HG03460 (cell line): ENCODE results near the gene CELSR1.
"Not testable (repeated sequence)": the region's sequence is repeated elsewhere in the genome, so short reads cannot be mapped to it uniquely, and the experiment has no call there.

Experiments used
- ATAC-seq: cut with Tn5 transposase; IDR thresholded peaks from one replicate; pipeline ENCODE4 v1.9.1; 2021; ENCODE audit not compliant: unreplicated experiment

CELSR1 gene

DNA sequence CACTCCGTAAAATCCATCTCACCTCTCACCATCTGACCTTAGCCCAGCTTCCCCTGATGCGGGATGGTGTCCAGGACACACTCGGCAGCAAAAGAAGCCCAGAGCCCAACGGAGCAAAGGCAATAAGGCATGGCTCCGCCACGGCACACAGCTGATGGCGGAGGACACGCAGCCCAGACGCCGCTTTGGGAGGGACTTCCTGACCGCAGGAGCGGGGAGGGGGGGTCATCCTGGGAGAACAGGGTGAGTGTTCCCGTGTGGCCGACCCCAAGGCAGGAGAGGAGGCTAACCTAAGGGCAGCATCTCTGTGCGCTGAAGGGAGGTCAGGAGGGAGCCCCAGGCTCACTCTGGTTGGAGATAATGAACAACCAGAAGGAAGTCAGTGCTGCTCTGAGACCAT, 130.6 kb downstream of the CELSR1 start:
- no peak for ATAC-seq

DNA sequence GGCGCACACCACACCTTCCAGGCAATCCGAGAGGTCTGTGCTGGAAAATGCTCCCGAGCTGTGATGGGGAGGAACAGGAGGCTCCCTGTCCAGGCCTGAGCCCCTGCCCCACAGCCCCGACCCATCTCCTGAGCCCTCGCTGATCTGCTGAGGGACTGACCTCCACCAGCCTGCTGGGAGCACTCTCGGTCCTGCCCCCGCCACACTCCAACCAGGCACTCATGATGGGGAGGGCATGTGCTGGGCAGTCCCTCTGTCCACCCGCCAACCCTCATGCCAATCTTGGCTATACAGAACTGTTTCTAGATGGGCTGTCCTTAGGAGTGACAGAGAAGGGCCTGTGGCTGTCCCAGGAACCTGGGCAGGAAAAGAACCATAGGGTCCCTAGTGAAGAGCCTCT, 131.1 kb downstream of the CELSR1 start:
- no peak for ATAC-seq

DNA sequence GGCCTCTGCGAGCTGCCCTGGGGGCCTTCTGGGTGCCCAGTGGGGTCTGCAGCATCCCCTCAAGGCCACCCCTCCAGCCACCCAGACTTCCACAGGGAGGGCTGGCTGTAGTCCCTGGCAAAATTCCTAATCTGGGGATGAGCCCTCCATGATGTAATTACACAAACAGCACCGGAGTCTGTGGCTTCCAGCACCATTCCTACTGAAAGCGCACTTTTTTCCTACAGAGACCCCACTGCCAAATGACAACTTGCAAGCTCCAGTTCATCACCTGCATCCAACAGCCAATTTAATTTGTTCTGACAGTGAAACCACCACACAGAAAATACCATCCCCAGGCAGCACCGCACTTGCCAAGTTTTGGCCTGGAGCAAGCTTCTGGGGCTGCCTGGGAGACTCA, 131.5 kb downstream of the CELSR1 start:
- ATAC-seq, result no peak

DNA sequence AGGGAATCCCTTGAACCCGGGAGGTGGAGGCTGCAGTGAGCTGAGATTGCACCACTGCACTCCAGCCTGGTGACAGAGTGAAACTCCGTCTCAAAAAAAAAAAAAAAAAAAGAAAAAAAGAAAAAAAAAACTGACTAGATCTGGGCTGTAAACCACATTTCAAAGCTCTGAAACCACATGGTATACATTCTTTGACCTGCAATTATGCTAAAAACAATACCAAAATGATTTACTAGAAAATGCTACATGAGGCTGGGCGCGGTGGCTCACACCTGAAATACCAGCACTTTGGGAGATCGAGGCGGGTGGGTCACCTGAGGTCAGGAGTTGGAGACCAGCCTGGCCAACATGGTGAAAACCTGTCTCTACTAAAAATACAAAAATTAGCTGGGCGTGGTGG, 133.5 kb downstream of the CELSR1 start:
- ATAC-seq, result not testable (repeated sequence)

DNA sequence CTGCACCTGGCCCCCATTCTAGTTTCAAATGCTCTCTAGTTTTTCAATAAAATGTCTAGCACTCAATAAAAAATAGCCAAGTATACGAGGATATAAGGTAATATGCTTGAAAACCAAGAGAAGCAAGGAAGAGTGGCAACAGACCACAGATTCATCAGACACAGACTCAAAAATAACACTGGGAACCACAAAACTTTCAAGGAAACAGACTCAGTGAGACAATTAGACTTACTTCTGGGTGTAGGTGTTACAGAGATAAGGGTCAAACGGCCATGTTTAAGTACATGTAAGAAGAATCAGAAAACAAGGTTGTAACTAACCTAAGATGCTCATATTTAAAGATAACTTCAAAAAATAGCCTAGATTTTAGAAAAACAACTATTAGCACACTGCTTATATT, 134.9 kb downstream of the CELSR1 start:
- no peak for ATAC-seq

DNA sequence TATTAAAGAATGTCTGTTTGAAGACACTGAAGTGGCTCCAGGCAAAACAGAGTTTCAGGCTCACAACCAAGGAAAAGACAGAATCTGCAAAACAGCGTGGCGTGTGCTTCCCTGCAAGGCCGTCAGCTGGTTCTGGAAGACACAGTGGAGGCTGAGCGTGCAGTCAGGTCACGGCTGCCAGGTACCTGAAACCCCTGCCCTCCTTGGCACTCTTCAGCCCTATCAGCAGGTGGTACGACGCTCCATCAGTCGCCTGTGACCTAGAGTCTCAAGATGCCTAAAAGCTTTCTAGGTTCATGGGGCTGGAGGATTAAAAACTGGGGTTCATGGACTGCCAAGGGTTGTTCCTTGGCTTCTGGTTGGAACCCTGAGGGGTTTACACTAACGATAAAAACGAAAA, 136.1 kb downstream of the CELSR1 start:
- ATAC-seq, result no peak

DNA sequence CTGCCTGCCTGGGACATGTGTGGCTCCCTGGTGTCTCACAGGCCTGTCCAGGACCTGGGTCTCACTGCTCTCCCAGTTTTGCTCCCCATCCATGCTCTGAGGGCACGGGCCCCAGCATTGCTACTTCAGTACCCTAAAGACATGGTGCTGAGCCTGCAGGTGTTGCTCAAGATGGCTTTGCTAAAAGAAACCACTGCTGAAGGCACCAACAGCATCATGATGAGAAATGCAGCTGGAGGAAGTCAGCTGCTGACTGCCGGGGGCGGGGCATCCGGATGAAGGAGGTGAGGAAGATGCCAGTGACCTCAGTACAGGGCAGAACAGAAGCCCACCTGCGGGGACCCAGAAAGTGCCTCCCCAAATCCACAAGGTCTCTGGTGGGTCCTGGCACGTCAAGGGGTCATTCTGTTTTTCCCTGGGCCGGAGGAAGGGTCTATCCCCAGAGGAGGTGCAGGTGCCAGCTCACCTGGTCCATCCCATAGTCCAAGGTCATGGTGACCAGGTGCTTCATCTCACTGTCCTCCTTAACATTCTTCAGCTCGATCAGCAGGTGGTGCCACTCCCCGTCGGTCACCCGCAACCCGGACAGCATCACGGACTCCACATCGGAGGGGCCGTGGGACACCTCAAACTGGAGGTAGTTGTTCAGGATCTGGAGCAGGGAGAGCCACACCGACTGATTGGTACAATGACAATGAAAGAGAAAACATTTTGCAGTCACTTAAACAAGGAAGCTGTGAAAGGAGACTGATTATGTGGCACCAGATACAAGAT, 138.0 kb downstream of the CELSR1 start:
- no peak for ATAC-seq

DNA sequence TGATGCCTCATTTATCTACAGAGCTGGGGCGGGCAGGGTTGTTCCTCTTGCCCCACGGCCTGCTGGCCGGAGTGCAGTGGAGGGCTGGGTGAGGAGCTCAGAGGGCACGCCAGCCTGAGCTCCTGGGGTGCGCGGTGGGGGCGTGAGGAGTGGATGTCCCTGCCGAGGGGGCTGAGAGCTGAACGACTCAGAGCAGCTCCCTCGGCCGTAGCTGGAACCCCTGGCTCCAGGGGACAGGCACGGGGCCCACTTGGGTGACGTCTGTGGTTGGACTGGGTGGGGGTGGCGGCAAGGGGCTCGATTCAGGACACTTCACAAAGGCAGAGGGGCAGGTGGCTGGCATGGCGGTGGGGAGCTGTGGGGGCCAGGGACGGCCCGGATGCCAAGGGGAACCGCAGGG, 139.5 kb downstream of the CELSR1 start:
- ATAC-seq, result no peak

DNA sequence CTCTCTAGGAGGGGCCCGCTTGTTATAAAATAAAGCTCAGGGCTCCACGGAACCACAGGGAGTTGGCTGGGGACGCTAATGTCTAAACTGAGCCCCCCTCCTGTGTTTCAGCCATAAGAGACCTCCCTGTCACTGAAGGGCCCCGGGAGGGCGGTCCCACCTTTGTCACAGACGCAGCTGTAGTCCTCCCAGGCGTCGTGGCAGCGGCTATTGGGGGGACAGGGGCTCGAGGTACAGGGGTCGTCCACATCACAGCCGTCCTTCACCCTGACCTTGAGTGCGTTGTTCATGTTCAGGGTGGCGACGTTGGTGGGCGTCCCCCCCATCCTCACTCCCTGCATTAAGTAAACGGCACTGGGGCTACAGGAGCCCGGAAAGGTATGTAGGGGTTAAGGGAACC, 139.9 kb downstream of the CELSR1 start:
- ATAC-seq, result no peak

DNA sequence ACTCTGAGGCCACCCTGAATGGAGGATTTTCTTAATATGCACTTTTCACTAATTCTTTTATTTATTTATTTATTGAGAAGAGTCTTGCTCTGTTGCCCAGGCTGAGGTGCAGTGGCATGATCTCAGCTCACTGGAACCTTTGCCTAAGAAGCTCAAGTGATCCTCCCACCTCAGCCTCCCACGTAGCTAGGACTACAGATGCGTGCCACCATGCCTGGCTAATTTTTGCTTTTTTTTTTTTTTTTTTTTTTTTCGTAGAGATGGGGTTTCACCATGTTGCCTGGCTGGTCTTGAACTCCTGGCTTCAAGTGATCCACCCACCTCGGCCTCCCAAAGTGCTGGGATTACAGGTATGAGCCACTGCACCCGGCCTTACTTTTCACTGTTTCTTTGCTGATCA, 140.4 kb downstream of the CELSR1 start:
- not testable (repeated sequence) for ATAC-seq

DNA sequence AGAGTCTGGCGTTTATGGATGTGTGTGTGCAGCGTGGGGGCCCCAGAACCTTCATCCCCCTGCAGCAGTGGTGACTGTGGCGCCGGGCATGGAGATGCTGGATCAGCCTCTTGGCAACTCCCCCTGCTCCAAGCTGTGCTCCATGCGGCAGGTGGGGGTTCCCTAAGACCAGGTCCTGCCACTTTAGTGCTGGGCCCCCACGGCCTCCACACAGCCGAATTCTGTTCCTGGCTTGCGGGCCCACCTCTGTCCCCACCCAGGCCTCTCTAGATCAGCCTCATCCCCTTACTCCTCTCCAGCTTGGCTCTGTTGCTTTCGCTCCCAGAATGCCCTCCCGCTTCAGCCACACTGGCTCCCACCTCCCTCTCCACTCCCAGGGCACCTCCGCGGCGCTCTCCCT, 142.3 kb downstream of the CELSR1 start:
- no peak for ATAC-seq

DNA sequence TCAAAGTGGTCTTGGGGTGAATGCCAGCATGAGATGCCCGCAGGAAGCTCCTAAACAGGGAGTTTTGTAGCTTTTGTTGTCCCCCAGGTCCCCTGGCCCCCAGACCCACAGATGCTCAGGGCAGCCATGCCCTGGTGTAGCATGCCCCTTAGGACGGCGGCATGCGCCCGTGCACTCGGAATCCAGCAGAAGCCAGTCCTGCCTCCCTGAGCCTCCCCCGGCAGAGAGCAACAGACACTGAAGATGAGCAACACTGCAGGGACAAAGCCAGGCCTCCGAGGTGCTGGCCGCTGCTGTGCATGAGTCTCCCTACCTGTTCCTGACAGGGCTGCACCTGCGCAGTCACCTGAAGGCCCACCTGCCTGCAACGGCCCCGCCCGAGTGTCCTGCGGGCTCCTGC, 142.8 kb downstream of the CELSR1 start:
- no peak for ATAC-seq

DNA sequence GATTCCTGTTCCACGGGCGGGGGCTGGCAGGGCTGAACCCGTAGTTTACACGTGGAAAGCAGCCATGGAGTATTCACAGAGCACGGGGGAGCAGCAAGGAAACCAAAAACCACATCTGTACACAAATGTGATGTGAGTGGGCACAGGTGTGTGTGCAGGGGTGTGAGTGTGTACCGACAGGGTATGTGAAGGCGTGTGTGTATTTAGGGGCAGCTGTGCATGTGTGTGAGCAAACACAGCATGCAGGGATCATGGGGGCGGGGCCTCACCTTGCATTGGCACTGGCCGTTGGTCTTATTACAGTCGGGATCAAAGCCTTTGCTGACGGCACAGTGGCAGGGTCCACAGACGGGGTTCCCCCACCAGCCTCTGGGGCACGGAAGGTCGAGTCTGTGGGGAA, 143.5 kb downstream of the CELSR1 start:
- ATAC-seq, result no peak

DNA sequence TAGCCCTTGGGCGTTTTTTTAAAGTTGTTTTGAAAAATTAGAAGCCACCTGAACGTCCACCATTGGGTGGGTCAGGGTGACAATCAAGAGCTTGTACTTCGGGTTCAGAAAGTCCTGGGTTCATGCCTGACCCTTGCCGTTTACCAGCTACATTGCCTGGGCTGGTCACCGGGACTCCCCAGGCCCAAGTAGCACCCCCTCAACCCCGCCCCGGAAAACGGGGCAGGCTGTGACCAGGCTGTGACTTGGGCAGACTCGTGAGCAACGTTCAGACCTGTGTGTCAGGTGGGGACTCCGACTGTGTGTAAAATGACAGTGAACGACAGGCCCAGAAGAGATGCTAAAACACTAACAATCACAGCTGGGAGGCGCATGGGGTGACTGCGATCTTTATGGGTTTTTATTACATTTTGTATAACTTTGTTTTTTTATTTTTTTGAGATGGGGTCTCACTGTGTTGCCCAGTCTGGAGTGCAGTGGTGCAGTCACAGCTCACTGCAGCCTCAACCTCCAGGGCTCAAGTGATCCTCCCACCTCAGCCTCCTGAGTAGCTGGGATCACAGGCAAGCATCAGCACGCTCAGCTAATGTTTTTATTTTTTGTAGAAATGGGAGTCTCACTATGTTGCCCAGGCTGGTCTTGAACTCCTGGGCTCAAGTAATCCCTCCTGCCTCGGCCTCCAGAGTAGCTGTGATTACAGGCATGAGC, 145.1 kb downstream of the CELSR1 start:
- ATAC-seq, result no peak

DNA sequence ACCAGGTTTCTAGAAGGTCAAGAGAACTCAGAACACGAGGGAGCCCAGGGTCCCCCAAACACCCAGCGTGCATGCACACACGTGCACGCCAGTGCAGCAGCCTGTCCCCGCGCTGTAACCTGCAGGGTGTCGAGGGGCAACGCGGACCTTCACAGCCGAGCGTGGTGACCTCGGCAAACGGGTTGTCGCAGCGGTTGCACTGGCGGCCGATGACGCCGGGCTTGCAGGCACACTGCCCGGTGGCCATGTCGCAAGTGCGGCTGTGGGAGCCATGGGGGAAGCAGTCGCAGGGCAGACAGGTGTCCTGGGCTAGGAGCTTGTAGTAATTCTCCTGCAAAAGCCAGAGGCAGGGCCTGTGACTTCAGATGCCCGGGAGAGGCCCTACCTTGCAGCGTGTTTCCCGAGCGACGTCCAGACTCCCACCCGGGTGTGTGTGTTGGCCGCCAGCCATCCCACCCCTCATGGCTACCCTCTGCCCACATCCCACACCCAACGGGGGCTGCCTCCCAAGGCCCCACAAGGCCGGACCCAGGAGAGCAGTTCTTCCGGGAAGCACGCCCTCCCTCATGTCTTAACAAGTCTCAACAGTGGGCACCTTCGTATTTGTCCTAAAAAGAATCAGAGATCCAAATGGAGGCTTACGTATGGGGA, 145.8 kb downstream of the CELSR1 start:
- no peak for ATAC-seq

DNA sequence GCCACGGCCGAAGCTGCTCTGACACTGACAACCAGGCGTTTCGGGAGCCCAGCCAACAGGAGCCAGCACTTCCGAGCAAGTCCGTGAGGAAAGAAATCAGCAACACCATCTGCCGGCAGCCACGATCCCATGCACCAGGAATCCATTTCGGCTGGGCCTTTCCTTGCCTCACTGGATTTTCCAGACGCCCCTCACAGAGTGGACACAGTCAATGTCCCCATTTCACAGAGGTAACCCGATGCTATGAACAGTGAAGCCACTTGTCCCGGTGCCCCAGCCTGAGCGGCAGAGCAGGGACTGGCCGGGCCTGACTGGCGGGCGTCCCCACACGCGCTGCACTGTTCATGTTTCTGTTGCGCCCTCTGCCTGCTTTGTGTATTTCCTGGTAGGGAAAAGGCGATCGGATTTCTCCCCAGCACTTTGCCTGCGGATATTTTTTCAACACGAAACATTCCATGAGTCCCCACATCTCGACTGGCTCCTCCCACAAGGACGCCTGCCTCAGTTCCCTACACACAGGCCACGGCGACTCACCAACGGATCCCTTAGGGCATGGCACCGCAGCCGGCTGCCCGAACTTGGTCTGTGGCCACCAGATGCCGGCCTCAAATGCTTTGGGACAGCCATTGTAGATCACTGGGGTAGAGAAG, 146.6 kb downstream of the CELSR1 start:
- ATAC-seq, result no peak

DNA sequence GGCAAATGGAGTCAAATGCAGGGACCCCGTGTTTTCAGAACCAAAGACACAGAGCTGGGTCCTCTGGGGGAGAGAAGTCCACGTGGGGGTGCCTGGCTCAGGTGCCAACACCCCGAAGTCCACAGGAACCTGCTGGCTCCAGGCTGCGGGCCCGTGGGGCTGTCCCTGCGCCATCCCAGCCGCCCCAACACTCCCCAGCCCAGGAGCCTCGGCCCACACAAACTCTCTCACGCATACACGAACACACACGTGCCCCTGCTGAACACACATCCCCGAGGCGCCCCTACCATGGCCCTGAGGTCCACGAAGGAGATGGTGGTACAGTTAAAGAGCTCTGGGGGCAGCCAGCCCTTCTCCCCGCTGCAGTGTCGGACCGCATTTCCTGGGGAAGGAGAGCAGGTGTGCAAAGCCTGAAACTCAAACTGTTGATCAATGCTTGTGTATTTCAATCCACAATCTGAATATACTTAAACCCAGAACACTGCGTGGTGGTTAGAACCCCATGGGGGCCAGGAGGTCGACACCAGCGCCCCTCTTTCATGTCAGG, 147.2 kb downstream of the CELSR1 start:
- ATAC-seq, result no peak

DNA sequence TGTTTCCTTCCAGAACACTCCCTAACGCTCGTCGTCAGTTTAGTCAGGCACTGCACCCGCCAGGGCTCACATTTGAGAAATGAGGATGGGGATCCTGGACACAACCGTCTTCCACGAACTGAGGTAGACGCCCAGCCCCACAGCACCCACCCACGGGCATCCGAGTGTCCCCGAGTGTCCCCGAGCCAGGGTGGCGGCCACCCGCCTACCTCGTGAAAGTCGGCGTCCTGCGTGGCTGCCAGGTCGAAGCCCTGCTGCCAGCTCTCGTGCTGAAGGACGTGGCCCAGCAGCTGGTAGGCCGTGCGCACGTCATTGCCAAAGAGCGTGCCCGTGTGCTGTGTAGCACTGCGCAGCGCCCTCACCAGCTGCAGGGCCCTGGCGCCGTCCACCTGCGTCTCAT, 148.3 kb downstream of the CELSR1 start:
- no peak for ATAC-seq

DNA sequence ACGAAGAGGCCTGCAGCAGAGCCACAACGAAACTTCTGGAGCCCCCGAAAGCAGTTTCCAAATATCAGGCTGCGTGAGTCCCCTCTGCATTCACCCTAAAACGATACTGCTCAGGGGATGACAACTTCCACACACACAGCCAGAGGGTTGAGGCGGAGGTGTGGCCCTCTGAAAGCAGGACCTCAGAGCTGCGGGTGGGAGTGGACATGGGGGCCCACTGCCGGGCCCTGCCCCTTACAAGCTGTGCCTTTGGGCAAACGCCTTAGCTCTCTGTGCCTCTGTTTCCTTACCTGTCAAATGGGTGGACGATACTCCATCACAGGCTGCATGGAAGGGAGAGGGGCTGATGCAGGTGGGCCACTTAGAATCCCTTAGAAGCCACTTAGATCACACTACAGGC, 148.8 kb downstream of the CELSR1 start:
- no peak for ATAC-seq

DNA sequence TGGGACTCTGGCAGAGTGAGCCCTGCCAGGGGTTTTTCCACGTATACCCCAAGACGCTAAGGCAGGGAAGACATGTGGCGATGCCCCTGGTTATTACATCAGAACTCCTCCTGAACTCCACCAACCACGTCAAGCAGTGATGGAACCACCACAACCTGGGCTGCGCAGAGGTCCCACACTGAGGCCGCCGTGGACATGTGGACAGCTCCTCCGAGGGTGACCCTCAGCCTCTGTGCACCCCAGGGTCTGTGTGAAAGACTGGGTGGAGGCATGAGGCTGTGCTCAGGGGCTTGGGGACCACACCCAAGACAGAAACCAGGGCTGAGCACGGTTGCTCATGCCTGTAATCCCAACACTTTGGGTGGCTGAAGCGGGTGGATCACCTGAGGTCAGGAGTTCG, 149.7 kb downstream of the CELSR1 start:
- ATAC-seq, result no peak

DNA sequence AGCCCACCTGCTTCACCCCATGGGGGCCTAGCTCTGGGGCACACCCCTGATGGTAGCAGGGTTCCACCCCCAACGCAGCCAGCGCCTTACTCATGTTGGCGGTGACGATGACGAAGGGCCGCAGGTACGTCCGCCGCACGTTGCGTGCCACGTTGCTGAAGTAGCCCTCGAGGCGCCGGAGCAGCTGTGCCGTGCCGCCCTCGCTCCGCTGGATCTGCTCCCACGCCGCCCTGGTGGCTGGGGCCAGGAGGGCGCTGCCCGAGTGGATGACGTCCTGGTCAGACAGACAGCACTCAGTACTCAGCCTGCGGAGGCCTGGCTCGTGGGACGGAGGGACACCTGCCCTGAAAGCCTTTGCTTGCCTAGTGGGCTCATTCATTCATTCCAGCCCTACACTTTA, 151.1 kb downstream of the CELSR1 start:
- no peak for ATAC-seq
